Kidney glomerular epithelial cell (primary cell): ENCODE results near the gene TAS2R20.
"Not testable (repeated sequence)": the region's sequence is repeated elsewhere in the genome, so short reads cannot be mapped to it uniquely, and the experiment has no call there.

Source experiments
- DNase-seq: peaks from one replicate; lab custom pipeline; 2025; lab: John Stamatoyannopoulos, UW

The TAS2R20 gene, protein sequence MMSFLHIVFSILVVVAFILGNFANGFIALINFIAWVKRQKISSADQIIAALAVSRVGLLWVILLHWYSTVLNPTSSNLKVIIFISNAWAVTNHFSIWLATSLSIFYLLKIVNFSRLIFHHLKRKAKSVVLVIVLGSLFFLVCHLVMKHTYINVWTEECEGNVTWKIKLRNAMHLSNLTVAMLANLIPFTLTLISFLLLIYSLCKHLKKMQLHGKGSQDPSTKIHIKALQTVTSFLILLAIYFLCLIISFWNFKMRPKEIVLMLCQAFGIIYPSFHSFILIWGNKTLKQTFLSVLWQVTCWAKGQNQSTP

DNA sequence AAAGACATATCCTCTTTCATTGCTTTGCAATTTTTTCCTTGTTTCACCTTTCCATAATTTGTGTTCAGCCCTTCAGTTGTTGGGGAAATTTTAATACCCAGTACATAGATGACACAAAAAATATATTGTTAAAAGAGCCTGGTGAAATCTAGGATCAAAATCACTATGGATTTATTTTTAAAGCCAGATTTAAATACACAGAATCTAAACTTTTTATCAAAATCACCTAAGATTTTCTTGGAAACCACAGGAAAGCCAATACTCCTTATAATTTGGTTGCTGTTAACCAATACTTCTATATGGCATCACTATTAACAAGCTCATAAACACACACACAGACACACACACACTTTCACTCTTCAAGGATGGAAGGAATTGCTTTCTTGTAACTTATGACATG is at the start of gene TAS2R20:
Gene TAS2R20 (minus strand): TSS at position 101 of the 400 bp plus-strand sequence. CDS start 429 bp downstream, outside the sequence.
- DNase-seq = no peak

DNA sequence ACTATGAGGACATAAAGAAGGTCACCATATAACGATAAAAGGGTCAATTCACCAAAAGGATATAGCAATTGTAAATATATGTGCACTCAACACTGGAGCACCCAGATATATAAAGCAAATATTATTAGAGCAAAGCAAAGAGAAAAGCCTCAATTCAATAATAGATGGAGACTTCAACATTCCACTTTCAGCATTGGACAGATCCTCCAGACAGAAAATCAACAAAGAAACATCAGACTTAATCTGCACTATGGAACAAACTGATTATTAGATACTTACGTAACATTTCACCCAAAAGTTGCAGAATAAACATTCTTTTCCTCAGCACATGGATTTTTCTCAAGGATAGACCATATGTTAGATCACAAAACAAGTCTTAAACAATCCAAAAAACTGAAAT is 43.3 kb upstream of the TAS2R20 start:
- not testable (repeated sequence) for DNase-seq

DNA sequence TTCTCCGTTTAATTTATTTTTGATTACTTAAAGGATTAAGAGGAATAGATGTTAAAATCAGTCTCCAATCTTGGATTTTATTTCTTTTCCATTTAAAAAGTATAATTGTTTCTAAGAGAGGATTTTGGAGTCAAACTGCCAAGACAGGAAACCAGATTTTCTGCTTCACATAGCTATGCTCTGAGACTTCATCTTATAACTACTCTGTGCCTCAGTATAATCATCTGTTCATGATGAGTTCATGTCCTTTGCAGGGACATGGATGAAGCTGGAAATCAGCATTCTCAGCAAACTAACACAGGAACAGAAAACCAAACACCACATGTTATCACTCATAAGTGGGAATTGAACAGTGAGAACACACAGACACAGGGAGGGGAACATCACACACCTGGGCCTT is 42.1 kb upstream of the TAS2R20 start:
- DNase-seq = no peak

DNA sequence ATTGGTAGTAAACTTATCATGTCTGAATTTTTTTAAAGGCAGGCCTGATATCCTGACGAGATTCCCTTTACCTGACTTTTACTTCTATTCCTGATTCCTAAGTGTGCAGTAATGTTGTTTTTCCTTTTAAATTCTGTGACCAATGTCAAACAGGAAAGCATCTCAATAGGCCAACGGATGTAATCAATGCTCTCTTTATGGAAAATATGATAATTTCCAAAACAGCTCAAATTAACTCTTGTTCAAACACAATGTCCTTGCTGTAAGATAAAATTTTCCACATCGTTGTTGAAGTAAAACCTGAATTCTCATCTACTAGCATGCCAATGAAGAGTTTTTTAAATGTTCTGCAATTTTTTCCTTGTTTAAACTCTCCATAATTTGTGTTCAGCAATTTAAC is 41.1 kb upstream of the TAS2R20 start:
- no peak for DNase-seq

DNA sequence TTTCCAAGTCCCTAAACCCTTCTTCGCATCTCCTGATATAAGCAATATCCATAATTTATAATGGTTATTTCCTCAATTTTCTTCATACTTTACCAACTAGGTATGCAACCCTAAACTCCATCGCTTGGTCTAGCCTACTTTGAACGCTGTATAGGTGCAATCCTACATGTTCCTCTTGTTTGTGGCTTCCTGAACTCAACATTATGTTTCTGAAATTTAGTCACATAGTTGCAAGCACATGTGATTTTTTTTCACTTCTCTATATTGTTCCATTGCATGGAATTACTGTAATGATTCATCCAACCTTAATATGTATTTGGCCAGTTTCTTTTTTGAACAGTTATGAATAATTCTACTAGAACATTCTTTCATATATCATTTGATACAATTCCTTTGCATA is 35.9 kb upstream of the TAS2R20 start:
- DNase-seq = not testable (repeated sequence)

DNA sequence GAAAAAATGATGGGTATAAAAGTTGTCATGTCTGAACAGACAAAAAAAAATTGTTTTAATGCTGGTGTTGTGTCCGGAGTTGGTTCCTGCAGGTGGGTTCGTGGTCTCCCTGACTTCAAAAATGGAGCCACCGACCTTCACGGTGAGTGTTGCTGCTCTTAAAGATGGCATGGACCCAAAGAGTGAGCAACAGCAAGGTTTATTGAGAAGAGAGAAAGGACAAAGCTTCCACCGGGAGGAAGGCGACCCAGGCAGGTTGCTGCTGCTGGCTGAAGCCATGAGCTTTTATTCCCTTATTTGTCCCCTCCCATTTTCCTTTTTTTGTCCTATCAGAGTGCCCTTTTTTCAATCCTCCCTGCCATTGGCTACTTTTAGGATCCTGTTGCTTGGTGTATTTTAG is 33.2 kb upstream of the TAS2R20 start, which contains the start of gene TAS2R31:
Gene TAS2R31 (minus strand): TSS at position 101 of the 400 bp plus-strand sequence. CDS start 72 bp downstream, at position 29.
- DNase-seq = no peak

DNA sequence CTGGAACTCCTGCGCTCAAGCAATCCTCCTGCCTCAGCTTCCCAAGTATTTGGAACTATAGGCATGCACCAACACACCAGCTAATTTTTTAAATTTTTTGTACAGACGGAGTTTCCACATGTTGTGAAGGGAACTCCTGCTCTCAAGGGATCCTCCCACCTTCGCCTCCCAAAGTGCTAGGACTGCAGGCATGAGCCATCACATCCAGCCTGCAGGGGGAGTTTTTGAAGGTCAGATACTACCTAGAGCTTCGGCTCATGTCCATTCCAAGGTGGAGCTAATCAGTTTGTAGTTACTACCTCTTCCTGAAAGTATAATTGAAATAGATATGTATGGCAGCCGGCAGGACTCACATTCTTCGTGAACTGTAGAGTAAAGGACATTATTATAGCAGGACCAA is 28.0 kb upstream of the TAS2R20 start:
- DNase-seq = no peak

DNA sequence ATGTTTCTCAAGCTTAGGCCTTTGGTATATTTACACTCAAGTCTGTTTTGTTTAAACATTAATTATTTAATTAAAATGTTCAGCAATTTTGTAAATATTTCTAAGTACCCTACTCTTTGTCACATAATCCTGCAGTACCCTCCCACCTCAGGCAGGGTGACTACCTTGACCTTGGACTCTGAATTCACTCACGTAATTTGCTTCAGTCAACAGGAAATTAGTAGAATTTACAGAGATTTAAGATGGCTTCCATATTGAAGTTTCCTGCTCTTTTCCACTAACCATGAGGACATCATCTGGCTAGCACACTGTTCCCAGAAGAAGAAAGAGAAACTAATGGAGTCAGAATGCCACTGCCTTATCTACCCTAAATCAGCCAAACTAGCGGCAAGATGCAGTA is 25.3 kb upstream of the TAS2R20 start:
- DNase-seq = no peak

DNA sequence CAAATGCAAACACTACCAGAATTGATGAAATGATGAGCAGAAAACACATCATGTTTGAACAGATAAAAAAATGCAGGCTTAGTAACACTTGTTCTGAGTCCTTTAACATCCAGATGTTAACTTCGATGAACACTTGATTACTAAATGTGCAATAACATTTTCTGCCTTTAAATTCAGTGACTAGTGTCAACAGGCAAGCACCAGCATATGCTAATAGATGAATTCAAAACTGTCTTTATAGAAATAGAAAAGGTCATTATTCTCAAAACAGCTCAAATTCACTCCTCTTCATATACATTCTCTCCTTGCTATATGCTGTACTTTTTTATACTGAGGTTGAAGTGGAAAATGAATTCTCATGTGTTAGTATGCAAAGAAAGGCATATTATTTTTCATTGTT is 24.4 kb upstream of the TAS2R20 start, which contains the start of gene TAS2R19:
Gene TAS2R19 (minus strand): TSS at position 101 of the 400 bp plus-strand sequence. CDS start 49 bp downstream, at position 52.
- DNase-seq = no peak

DNA sequence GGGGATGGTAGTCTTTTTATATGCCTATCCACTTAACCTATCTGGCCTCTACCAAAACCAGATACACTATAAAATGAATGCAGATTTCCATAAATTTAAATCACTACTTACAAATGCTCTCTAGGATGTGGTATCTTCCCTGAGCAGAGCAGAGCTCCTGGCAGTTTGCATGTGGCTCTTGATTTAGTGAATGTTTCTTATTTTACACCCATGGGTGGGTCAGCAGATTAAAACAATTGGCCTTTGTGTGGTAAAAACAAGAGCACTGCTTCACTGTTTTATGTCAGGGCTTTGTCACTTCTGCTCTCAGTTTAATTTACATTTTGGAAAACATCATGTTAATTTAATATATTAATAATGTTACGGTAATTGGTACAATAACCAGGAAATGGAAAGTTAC is 18.8 kb upstream of the TAS2R20 start:
- no peak for DNase-seq

DNA sequence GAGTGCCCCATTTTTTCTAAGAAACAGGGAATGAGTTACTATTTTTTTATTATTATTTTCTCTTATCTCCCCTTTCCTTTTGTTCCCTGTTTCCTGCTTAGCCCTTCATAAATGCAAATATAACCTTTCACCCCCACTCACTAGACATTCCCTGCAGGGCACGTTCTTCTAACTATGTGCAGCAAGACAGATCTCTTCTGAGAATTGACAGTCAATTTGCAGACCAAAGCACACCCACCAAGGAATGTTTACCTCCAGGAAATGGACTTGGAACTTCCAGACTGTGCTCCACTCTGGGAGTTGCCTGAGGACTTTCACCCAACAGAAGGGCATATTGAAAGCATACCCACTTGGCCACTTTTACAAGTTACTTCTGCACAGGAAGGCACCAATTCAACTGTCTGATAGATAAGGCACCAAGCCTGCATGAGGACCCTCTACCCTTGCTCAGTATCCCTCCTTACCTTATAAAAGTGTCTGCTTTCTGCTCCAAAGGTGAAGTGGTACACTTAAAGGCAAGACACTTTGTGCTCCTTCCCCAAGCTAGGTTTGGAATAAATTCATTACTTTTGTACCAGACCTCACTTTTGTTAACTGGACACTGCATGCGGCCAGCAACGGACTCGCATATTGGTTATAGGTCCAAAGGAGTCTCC is 17.8 kb upstream of the TAS2R20 start:
- DNase-seq = no peak

DNA sequence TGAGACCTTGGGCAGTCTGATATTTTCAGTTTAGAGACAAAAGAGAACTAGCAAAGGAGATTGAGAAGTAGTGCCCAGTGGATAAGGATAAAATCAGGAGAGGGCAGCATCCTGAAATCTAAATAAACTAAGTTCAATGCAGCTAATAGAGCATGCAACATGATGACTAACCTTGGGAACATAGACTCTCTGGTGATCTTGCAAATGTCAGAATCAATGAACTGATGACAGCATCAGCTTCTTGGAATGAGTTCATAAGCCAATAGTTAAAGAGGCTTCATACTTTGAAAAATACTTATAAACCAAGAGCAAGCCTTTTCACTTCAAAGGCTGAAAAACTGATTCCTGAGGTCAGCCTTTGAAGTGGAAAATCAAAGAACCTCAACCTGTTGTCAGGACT is 16.1 kb upstream of the TAS2R20 start:
- DNase-seq = peak; percentile 34

DNA sequence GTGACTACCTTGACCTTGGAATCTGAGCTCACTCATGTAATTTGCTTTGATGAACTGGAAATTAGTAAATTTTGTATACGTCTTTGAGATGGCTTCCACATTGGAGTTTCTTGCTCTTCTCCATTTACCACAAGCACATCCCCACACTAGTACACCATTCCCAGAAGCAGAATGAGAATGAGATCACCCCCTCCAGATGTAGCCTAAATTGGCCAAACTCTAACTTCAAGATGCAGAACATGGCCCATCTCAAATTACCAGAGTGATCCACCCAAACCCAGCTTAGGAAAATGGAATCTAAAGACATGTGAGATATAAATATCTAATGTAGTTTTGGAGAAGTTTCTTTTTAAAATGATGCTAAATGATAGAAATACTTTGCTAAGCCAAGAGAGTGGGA is 9.5 kb upstream of the TAS2R20 start:
- no peak for DNase-seq

DNA sequence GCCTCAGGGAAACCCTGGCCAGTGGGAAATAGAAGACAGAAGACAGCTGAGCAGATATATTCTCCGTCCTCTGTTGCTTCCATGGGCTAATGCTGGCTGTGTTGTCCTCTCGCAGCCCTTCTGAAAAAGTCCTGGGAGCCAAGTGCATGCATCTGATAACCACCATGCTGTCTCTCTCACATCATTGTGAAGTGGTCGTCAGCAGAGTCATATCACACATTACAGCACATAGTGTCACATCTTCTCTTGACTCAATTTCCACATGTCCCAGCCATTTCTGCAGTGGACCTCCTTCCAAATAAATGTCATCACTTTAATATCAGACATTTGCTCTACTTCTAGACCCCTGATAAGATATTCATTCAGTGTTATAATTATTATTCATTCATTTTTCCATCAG is 3.8 kb downstream of the TAS2R20 start:
- DNase-seq = no peak

DNA sequence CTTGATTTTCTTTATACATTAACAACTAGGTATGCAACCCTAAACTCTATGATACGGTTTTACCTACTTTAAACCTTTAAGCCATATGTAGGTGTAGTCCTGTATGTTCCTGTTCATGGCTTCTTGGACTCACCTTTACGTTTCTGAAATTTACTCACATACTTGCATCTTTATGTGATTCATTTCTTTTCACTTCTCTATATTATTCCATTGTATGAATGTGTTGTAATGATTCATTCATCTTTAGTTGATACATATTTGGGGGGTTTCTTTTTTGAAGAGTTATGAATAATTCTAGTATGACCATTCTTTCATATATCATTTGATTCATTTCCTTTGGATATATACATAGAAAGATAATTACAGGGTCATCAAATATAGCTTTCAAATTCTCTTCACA is 9.0 kb downstream of the TAS2R20 start:
- no peak for DNase-seq

DNA sequence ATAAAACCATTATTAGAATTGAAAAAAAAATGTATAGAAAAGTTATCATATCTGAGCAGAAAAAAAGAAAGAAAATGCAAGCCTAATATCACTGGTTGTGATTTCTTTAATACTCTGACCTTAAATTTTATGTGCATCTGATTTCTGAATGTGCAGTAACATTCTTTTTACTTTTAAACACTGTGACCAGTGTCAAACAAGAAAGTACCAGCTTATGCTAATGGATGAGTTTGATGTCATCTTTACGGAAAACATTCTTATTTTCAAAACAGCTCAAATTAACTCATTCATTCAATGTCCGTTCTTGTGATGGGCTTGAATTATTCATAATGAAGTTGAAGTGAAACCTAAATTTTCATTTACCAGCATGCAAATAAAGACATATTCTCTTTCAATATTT is 11.3 kb downstream of the TAS2R20 start, which contains the start of gene TAS2R50:
Gene TAS2R50 (minus strand): TSS at position 101 of the 400 bp plus-strand sequence. CDS start 52 bp downstream, at position 49.
- no peak for DNase-seq

DNA sequence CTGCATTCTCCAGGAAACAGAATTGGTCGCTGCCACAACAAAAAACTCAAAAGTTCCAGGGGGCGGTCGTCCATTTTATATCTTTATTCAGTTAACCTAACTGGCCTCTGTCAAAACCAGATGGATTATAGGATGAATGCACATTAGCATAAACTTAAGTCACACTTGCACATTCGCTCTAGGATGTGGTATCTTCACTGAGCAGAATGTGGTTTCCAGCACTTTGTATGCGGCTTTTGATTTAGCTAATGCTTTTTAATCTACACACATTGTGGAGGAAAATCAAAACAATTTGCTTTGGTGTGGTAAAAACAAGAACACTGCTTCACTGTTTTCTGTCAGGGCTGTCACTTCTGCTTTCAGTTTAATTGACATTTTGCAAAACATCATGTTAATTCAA is 15.9 kb downstream of the TAS2R20 start:
- no peak for DNase-seq

DNA sequence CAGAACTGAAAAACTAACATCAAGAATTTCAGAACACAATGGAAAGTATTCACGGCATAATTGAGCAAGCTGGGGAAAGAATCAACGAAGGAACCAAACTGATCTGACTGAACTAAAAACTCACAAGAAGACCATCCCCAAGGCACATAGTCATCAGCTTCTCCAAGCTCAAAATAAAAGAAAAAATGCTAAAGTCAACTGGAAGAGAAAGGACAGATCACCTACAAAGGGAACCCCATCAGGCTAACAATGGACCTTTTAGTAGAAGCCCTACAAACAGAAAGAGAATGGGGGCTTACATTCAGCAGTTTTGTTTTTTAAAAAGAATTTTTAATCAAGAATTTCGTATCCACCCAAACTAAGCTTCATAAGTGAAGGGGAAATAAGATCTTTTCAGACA is 23.1 kb downstream of the TAS2R20 start:
- no peak for DNase-seq

DNA sequence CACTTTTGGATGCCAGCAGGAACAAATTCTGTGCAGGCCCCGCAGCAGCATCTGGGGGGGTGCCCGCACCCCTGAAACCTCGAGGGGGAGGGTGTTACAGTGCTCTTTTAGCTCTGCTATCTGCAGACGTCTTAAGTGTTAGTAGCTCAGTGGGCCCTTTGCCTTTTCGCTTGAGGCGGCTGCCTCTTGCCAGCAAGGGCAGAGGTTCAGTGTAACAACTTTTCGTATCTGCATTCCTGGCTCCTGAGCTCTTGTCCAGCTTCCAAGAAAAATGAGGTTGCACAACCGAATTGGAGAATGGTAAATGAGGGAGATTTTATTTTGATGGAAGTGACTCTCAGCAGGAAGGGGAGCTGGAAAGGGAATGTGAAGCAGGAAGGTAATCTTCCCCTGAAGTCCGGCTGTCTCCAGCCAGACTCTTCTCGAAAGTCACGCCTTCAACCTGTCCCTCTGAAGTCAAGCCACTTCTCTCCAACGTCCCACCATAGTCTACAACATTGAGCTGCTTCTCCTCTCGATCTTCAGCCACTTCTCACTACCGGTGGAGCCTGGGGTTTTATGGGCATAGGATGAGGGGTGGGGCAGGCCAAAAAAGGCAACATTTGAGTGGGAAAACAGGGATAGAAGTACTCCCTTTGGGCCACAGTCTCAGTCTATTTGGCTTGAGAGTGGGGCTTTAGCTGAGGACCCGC is 29.2 kb downstream of the TAS2R20 start:
- no peak for DNase-seq

DNA sequence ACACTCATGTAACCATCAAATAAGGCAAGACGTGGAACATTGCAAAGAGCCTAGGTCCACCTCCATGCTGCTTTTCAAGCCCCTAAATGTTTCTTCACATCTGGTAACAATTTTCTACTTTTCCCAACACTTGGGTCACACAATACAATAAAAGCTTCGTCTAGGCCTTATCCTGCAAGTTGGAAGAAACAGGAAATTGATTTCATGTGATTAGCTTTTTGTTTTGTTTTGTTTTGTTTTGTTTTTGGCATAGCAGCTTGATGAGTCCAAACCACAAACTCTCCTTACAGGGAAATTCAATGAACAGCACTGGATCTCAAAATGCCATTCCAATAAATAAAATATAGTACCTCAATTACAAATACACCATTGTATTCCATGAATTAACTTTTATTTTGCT is 30.7 kb downstream of the TAS2R20 start:
- peak; percentile 4 for DNase-seq

DNA sequence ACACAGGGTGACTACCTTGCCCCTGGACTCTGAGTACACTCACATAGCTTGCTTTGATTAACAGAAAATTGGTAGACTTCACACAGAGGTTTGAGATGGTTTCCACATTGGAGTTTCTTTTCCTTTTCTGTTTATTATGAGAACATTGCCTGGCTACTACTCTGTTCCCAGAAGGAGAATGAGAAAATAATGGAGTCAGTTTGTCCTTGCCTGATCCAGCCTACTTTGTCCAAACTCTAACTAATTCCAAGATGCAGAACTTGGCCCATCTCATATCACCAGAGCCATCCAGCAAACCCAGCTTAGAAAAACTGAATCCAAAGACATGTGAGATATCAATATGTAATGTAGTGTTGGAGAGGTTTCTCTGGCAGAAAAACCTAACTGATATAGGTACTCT is 31.8 kb downstream of the TAS2R20 start:
- DNase-seq = no peak

DNA sequence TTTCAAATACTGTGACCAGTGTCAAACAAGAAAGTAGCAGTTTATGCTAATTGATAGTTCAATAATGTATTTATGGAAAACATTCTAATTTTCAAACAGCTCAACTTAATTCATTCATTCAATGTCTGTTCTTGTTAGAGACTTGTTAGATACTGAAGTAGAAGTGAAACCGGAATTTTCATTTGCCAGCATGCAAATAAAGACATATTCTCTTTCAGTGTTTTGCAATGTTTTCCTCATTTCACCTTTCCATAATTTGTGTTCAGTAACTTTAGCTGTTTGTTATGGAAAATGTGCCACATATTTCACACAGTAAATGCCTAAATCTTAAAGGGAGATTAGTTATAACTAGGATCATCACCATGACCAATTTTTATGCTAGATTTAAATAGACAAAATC is 32.6 kb downstream of the TAS2R20 start:
- no peak for DNase-seq

DNA sequence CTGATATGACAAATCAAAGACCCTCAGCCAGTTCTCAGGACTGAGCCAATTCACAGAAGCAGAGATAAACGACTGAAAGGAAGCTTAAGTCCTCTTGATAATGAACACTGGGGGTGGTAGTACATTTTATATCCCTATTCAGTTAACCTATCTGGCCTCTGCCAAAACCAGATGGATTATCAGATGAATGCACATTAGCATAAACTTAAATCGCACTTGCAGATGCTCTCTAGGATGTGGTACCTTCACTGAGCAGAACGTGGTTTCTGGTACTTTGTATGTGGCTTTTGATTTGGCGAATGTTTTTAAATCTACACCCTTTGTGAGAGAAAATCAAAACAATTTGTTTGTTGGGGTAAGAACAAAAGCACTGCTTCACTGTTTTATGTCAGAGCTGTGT is 37.9 kb downstream of the TAS2R20 start:
- no peak for DNase-seq
